Stimulated activated CD4-positive, alpha-beta T cell treated with anti-CD3 and anti-CD28 coated beads, Interleukin-4, amount 100 ng/mL, for 24 hours (primary cell): ENCODE measurements around the gene TRIOBP.
"Not testable (repeated sequence)": the region's sequence is repeated elsewhere in the genome, so short reads cannot be mapped to it uniquely, and the experiment has no call there.

Experiments
- DNase-seq: peaks from one replicate; pipeline ENCODE4 v3.0.0-alpha.2; 2020

The TRIOBP gene

GRCh38 chr22:37696657-37697537 lies at the start of gene TRIOBP:
TSS of gene TRIOBP (plus strand) at chr22:37697048. CDS start at chr22:37701366, 4,318 bp downstream.
- peak; percentile 90 for DNase-seq

GRCh38 chr22:37647317-37647716 lies 49.5 kb upstream of the TRIOBP start:
- no peak for DNase-seq

- no peak for DNase-seq
Measured at GRCh38 chr22:37647928-37648327, 48.9 kb upstream of the TRIOBP start.

GRCh38 chr22:37650463-37651136 lies 46.2 kb upstream of the TRIOBP start:
- DNase-seq: no peak

- no peak for DNase-seq
Measured at GRCh38 chr22:37654563-37655251, 42.1 kb upstream of the TRIOBP start.

GRCh38 chr22:37655252-37655563 lies 41.6 kb upstream of the TRIOBP start:
- no peak for DNase-seq

GRCh38 chr22:37656583-37656982 lies 40.3 kb upstream of the TRIOBP start:
- DNase-seq: not testable (repeated sequence)

- no peak for DNase-seq
Measured at GRCh38 chr22:37657590-37658132, 39.2 kb upstream of the TRIOBP start.

- peak; percentile 98 for DNase-seq
Measured at GRCh38 chr22:37658133-37659065, 38.4 kb upstream of the TRIOBP start, which contains the start of gene PDXP. TSS of gene PDXP (plus strand) at chr22:37658723. CDS start at chr22:37658783, 60 bp downstream.

GRCh38 chr22:37659066-37659896 lies 37.6 kb upstream of the TRIOBP start:
- no peak for DNase-seq

- DNase-seq: no peak
Measured at GRCh38 chr22:37659897-37660708, 36.7 kb upstream of the TRIOBP start.

- no peak for DNase-seq
Measured at GRCh38 chr22:37660709-37661045, 36.2 kb upstream of the TRIOBP start.

- no peak for DNase-seq
Measured at GRCh38 chr22:37661160-37661924, 35.5 kb upstream of the TRIOBP start.

GRCh38 chr22:37662039-37662438 lies 34.8 kb upstream of the TRIOBP start:
- DNase-seq: no peak

- no peak for DNase-seq
Measured at GRCh38 chr22:37663521-37664140, 33.2 kb upstream of the TRIOBP start.

- DNase-seq: no peak
Measured at GRCh38 chr22:37664249-37665101, 32.4 kb upstream of the TRIOBP start.

- DNase-seq: no peak
Measured at GRCh38 chr22:37665487-37665886, 31.4 kb upstream of the TRIOBP start.

- DNase-seq: no peak
Measured at GRCh38 chr22:37669586-37669985, 27.3 kb upstream of the TRIOBP start.
